IPS-NIHi11 (cell line): ENCODE measurements around the gene ZNF764.
"Not testable (repeated sequence)": the region's sequence is repeated elsewhere in the genome, so short reads cannot be mapped to it uniquely, and the experiment has no call there.

Experiments used
- DNase-seq: peaks from one replicate; pipeline ENCODE4 v3.0.0; 2012; ENCODE audit warnings: mixed read lengths, low spot score

ZNF764 gene

GRCh38 chr16:30548416-30549253, 9.5 kb downstream of the ZNF764 start:
- no peak for DNase-seq

DNA sequence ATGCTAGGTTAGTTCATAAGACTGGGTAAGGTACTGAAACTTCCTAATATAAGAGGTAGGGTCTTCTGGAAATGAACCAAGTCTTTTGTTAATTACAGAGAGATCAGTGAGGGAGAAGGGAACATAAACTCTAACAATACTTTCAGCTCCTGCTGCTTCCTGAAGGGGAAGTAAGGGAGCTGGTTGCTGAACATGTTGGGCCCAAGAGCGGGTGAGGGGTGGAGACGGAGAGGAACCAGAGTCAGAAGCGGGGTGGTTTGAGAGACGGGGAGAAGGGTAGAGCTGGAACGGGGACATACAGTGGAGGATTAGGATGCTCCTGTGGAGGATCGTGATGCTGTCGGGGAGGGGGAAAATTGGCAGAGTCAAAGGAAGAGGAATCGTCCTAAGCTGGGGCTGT, 12.1 kb downstream of the ZNF764 start:
- no peak for DNase-seq

GRCh38 chr16:30543067-30543466, 15.1 kb downstream of the ZNF764 start:
- no peak for DNase-seq

DNA sequence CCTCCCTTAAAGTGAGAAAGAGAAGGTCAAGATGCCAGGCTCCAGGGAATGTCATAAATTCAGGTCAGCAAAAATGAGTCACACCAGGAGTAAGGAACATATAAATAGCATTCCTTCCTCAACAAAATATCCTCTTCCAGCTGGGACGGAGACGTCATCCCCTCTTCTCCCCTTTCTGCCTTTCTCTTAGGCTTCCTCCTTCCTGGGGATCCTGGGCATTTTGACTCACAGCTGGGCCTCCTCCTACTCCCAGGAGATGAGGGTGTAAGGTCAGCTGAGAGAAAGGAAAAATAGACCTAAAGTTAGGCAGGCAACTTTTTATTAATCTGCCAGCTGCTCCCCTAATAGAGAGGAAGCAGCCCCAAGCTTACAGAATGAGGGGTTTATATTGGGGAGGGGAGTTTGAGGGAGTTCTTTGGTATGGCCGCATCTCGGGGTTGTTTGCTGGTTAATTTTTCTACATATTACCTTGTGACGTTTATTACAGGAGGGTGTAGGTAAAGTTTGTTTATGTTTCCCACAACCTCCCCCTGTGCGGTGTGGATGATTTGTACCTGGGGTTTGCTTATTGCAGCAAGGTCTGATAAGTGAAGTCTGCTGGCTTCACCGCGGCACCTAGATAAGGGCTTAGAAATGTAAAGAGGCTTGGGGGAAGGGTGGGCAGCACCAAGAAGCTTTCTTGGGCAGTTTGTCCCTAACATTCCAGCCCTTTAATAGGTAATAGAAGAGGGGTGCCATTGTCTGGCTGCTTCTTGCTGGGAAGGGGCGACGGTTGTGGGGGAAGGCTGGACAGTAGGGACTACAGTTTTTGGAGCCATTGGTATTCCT, 16.5 kb downstream of the ZNF764 start:
- DNase-seq: no peak

DNA sequence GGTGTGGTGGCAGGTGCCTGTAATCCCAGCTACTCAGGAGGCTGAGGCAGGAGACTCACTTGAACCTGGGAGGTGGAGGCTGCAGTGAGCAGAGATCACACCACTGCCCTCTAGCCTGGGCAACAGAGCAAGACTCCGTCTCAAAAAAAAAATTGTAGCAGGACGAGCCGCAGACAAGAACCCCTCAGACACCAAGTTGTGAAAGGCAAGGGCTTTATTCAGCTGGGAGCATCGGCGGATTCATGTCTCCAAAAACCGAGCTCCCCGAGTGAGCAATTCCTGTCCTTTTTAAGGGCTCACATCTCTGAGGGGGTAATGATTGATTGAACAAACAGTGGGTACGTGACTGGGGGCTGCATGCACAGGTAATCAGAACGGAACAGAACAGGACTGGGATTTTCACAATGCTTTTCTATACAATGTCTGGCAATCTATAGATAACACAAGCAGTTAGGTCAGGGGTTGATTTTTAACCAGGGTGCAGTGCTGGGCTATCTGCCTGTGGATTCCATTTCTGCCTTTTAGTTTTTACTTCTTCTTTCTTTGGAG, 17.2 kb downstream of the ZNF764 start:
- DNase-seq: not testable (repeated sequence)

DNA sequence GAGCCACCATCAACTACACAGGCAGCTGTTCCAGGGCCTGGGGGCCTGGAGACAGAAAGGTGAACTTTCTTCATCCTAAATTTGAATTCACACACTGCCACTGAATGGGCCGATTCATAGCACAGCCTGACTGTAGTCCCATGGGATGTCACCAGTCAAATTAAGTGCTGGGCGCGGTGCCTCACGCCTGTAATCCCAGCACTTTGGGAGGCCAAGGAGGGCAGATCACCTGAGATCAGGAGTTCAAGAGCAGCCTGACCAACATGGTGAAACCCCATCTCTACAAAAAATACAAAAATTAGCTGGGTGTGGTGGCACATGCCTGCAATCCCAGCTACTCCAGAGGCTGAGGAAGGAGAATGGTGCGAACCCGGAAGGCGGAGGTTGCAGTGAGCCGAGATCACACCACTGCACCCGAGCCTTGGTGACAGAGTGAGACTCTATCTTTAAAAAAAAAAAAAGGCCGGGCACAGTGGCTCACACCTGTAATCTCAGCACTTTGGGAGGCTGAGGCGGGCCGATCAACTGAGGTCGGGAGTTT, 18.1 kb downstream of the ZNF764 start:
- DNase-seq: not testable (repeated sequence)

DNA sequence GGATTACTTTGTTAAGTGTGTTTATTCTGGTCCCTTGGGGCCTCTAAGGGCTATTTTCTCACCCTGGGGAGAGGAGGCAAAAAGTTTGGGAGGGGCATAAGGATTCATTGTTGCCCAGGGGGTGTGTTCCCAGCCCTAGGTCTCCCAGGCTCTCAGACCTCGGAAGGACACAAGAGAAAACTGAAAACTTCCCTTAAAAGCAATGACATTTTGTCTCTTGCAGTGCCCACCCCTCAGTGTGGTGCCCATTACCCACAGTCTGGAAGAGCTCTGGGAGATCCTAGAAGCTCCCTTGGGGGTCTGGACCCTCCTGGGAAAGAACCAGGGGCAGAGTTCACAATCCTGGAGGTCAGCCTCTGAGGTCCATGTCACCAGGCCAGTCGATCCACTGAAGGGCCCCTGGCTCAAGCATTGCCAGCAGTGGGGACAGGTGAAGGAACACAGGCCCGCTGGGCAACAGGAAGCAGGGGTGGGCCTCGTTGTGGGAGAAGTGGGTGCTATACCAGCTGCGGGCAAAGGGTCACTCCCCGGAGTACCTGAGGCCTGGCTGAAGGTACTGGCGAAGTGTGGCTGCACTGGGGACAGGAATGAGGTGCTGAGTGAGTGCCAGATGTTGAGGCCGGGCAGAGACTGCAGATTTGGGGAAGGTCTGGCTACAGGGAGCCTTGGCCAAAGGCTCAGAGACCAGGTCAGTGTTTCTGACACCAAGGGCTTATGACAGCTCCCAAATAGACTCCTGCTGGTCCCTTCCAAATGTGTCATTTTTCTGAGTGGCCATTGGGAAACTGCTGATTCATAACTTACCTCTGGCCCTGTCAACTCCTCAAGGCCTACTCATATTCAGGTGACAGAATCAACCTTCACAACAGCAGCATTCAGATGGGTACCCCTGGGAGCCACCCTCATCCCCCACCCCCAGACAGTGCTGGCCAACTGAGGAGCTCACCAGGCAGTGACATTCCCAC, 18.9 kb downstream of the ZNF764 start:
- DNase-seq: no peak

GRCh38 chr16:30536391-30537024, 21.7 kb downstream of the ZNF764 start:
- not testable (repeated sequence) for DNase-seq

DNA sequence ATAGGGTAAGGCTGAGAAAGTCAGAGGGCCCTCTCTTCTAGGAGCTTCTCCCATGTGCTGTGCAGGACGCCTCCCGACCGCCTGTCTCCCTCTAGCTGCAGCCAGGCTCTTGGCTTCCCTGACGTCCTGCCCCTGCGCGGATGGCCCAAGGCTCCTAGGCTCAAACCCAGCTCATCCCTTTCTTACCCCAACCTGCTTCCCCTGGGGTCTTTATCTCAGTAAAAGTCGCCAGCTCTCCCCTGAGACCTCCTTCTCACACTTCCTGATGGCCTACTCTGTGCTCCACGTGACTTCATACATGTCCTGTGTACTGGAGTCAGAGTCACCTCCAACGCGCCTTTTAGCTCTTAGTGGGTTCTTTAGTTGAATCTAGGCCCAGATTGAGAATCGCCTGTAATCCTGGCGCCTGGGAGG, 22.4 kb downstream of the ZNF764 start:
- DNase-seq: peak; percentile 72

GRCh38 chr16:30535106-30535776, 22.9 kb downstream of the ZNF764 start:
- no peak for DNase-seq

DNA sequence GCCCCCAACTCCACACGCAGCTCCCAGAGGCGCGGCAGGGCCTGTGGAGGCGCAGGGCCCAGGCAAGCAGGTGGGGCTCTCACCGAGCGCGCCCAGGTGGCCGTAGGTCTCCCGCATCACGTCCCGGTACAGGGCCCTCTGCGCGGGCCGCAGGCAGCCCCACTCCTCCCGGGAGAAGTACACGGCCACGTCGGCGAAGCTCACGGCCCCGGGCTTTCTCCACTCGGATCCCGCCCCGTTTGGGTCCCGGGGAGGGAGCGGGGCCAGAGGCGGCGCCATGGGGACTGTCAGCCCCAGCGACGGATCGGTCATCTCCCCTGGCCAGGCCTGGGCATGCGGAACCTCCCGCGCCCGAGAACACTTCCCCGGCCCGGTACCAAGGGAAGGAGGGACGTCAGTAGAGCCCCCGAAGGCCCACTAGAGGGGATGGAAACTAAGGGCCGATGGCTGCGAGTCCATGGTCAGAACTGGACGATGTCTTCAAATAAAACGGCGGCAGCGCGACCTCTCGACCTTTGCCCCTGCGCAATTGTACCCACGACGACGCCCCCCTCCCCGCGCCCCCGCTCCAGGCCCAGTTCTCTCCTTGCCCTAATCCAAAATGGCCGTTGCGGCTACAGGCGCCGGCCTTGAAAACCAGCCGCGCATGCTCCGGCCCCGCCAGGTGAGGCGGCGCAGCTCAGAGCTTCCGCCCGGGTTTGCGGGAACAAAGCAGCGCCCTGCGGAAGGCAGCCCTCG, 23.6 kb downstream of the ZNF764 start, which contains the start of gene ZNF747:
TSS of gene ZNF747 (minus strand) at position 491 of the 738 bp plus-strand sequence. CDS start at position 312, 179 bp downstream.
- DNase-seq: peak; percentile 90

DNA sequence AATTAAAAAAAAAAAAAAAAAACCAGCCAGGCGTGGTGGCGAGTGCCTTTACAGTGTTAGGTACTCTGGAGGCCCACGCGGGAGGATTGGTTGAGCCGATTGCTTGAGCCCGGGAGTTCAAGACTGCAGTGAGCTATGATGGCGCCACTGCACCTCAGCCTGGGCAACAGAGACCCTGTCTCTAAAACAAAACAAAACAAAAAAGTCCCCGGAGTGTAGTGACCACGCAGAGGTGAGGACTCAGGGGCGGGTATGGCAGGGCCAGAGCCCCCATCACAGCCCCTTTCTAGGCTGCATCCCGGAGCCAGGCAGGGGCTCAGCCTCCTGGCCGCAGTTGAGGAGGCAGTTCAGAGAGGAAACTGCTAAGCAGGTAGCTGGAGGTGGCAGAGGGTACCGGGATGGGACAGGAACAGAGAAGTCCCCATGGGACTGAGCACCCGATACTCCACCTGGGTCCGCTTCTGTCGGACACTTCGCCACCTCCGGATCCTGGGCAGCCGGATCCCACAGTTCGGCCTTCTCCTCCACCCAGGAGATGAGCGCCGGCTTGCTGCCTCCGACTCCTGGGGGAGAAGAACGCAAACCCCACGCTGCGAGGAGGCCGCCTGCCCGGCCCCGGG, 24.3 kb downstream of the ZNF764 start:
- DNase-seq: no peak

- DNase-seq: no peak
Measured at GRCh38 chr16:30533146-30533522, 25.0 kb downstream of the ZNF764 start.

DNA sequence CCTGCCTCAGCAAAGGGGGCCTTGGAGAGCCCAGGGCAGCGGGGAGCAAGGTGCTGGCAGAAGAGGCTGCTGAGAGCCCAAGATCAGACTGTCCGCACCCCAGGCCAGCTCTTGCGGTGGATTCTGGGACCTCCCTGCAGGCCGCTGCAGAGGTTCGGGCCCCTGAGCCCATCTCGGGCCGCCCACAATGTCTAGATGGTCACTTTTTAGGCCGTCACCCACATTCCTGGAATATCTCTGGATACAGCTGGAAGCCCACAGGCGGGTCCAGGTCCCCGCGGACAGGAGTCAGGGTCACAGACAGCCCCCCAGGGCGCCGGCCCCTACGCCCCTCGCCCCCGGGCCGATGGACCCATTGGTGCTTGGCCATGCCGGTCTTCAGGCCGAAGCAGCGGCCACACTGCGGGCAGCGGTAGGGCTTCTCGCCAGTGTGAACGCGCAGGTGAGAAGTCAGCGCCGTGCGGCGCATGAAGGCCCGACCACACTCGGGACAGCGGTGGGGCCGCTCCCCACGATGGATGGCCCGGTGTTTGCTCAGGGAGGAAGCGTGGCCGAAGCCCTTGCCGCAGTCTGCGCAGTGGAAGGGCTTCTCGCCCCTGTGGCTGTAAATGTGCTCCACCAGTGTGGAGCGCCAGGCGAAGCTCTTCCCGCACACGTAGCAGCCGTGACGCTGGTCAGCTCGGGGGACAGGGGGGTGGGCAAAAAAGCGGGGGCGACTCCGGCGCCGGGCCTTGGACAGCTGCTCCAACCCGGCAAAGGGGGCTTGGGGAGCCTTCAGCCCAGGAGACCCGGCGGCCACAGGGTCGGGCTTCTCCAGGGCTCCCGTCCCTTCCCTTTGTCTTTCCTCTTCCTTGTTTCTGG, 25.7 kb downstream of the ZNF764 start:
- DNase-seq: no peak

- DNase-seq: no peak
Measured at GRCh38 chr16:30530163-30531037, 27.8 kb downstream of the ZNF764 start.

- DNase-seq: no peak
Measured at GRCh38 chr16:30528799-30529457, 29.2 kb downstream of the ZNF764 start.
